Neutrophil (primary cell): ENCODE measurements around the gene BAD.

Experiments used
- H3K27ac ChIP-seq: fragments of 200-600 bp; sonication (generic); 2 replicates; pipeline ENCODE4 v1.5.1; 2016; ENCODE audit warnings: mild to moderate bottlenecking, moderate library complexity
- H3K27me3 ChIP-seq: fragments of 200-600 bp; sonication (generic); 2 replicates; pipeline ENCODE4 v1.6.0; 2016; ENCODE audit warnings: mild to moderate bottlenecking
- H3K36me3 ChIP-seq: fragments of 200-600 bp; sonication (generic); 2 replicates; pipeline ENCODE4 v1.5.1; 2017
- H3K4me1 ChIP-seq, 2 experiments: fragments of 200-600 bp in 1 of 2; sonication (generic) in 1 of 2; 1 replicate in 1 of 2; 2 replicates in 1 of 2; pipeline versions ENCODE4 v1.5.1 to v1.6.1; 2013 to 2016; ENCODE audit warnings: low read depth in 1 of 2, low read length in 1 of 2, mild to moderate bottlenecking in 1 of 2, moderate library complexity in 1 of 2; ENCODE audit not compliant: control insufficient read depth in 1 of 2, insufficient read depth in 1 of 2
- H3K4me3 ChIP-seq, 2 experiments: fragments of 200-600 bp in 1 of 2; sonication (generic) in 1 of 2; 1 replicate in 1 of 2; 2 replicates in 1 of 2; pipeline ENCODE4 v1.5.1; 2013 to 2016; ENCODE audit warnings: low read depth in 1 of 2, low read length in 1 of 2, mild to moderate bottlenecking in 1 of 2, moderate library complexity in 1 of 2
- H3K9me3 ChIP-seq: fragments of 200-600 bp; sonication (generic); 2 replicates; pipeline ENCODE4 v1.5.1; 2016
- TF ChIP-seq, protein P1 (sequence below): fragments of 200-600 bp; sonication (generic); IDR thresholded peaks from 2 replicates; pipeline ENCODE4 v1.5.1; 2016; ENCODE audit warnings: antibody characterized with exemption

Gene BAD

DNA sequence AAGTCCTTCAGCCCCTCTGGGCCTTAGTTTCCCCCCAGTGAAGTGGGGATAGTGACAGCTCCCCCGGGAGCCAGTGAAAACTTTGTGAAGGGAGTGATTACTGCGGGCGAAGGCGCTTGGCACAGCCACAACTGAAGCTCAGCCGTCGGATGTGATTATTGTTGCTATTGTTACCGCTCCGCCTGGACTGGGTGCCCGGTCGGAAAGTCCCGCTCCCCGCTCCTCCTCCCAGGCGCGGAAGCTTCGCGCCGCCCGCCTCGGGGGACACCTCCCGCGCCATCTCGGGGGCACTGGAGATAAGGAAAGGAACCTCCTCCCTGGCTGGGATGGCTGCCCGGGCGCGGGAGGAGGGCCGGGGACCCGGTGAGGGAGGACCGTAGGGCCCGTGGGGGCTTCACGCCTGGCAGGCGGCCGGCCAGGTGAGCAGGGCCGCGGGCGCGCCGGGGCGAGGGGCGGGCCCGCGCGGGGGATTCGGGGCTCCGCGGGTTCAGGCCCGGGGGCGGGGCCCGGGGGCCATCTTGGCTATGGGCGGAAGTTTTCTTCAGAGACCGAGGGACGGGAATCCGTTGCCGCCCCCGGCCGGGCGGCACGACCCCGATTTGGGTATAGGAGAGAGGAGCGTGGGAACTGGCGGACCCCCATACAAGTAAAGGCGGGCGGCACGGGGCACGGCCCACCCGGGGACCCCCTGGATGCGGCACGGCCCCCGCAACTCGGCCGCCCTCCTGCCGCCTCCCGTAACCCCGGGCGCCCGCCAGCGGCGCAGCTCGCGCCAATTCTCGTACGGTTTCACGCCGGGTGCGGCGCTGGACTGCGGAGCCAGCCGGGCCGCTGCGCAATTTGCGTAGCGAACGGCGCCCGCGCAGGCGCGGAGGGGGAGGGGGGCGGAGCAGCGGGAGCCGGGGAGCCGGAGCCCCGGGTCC lies 758 bp upstream of the BAD start, which contains the start of gene GPR137:
TSS of gene GPR137 (plus strand) at position 887 of the 923 bp plus-strand sequence. CDS start 677 bp downstream, outside the sequence.
- H3K9me3 ChIP-seq, result no peaks in the 10 kb centered on the region

DNA sequence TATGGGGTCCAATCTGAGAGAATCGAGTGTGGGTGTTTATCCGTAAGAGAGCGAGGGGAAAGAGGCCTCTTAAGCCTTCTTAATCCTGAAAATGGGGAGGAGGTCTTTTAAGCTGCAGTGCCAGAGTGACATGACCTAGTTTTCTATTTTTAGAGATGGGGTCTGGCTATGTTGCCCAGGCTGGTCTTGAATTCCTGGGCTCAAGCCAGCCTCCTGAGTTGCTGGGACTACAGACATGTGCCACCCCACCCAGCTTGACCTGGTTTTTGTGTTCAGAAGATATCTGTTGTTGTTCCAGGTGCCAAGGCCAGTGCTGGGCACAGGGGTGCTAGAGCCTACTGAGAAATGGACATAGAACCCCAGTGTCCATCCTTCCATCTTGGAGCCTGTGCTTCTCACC lies 1.4 kb downstream of the BAD start:
- Histone ChIP-seq H3K27ac (peak overlapping the region; percentile 20), H3K9me3 (no peaks in the 10 kb centered on the region), H3K4me3 (no peak overlapping the region), H3K36me3 (peaks cover 18% of the 10 kb centered on the region), H3K4me1 (peaks cover 20 to 26% of the 10 kb centered on the region in 2 experiments), H3K27me3 (no peaks in the 10 kb centered on the region)
- TF ChIP-seq, protein P1, sequence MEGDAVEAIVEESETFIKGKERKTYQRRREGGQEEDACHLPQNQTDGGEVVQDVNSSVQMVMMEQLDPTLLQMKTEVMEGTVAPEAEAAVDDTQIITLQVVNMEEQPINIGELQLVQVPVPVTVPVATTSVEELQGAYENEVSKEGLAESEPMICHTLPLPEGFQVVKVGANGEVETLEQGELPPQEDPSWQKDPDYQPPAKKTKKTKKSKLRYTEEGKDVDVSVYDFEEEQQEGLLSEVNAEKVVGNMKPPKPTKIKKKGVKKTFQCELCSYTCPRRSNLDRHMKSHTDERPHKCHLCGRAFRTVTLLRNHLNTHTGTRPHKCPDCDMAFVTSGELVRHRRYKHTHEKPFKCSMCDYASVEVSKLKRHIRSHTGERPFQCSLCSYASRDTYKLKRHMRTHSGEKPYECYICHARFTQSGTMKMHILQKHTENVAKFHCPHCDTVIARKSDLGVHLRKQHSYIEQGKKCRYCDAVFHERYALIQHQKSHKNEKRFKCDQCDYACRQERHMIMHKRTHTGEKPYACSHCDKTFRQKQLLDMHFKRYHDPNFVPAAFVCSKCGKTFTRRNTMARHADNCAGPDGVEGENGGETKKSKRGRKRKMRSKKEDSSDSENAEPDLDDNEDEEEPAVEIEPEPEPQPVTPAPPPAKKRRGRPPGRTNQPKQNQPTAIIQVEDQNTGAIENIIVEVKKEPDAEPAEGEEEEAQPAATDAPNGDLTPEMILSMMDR, result no peak

More for the DNA sequence above, 758 bp upstream of the BAD start, which contains the start of gene GPR137:
- peaks cover 12% of the 10 kb centered on the region for H3K27me3 ChIP-seq
- TF ChIP-seq, protein P1, result peak; percentile 42
- peaks cover 7% of the 10 kb centered on the region for H3K36me3 ChIP-seq
- H3K27ac ChIP-seq, result peak within 1 kb of the TSS; percentile 98
- peaks cover 20 to 26% of the 10 kb centered on the region in 2 experiments for H3K4me1 ChIP-seq
- H3K4me3 ChIP-seq, result peak within 1 kb of the TSS; percentile 86 to 93

DNA sequence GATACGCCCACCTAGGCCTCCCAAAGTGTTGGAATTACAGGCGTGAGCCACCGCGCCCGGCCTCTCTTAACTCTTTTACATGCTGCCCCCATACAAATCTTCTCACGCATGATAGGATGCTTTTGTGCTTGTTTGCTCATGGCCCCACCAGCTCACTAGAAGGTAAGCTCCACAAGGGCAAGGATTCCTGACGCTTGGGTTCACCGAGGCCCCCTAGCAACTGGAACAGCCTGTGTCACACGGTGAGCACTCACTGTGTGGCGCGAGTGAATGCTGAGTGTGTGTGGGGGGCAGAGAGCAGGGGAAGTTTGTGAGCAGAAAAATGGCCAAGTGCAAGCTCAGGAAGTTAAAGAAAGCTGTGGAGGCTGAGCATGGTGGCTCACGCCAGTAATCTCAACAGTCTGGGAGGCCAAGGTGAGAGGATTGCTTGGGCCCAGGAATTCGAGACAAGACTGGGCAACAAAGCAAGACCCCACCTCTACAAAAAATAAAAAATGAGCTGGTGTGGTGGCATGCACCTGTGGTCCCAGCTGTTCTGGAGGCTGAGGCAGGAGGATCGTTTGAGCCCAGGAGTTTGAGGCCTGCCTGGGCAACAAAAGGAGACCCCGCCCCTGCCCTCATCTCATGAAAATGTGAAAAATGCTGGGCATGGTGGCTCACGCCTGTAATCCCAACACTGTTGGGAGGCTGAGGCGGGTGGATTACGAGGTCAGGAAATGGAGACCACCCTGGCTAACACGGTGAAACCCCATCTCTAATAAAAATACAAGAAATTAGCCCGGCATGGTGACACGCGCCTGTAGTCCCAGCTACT lies 2.3 kb downstream of the BAD start:
- Histone ChIP-seq H3K27me3 (no peaks in the 10 kb centered on the region), H3K4me1 (peaks cover 20 to 26% of the 10 kb centered on the region in 2 experiments), H3K36me3 (peaks cover 25% of the 10 kb centered on the region), H3K27ac (no peak overlapping the region), H3K4me3 (no peak overlapping the region), H3K9me3 (no peaks in the 10 kb centered on the region)
- TF ChIP-seq, protein P1, result no peak

DNA sequence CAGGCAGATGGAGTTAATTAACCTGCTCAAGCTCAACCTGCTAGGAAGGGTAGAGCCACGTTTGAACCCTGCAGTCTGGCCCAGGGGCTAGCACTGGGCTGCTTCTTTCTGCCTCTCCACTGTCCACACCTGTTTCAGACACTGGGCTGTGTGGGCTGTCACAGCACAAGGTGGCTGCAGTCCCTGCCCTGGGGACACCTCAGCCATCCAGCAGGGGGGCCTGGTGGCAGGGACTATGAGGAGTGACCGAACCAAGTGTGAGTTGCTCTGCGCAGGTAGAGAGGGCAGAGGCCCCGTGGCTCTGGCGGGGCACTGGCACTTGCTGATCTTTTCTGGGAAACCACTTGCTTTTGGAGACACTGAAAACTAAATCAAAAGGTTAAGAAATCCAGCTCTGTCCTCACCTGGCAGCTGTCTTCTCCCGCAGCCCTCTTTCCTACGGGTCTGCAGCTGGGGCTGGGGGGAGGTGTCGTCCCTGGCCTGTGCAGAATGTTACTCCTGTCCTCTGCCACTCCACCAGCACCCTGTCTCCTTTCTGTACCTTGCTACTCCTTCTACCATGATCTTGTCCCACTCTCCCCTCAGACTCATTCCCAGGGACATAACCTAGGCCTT lies 5.8 kb downstream of the BAD start:
- Histone ChIP-seq H3K27me3 (no peaks in the 10 kb centered on the region), H3K36me3 (peaks cover 46% of the 10 kb centered on the region), H3K9me3 (no peaks in the 10 kb centered on the region), H3K27ac (no peak overlapping the region), H3K4me1 (peaks cover 4 to 6% of the 10 kb centered on the region in 2 experiments), H3K4me3 (no peak overlapping the region)
- TF ChIP-seq, protein P1, result no peak
